WTC11 (cell line): Measurements from ENCODE around the gene HAUS8. TPM values are rescaled to one million over a fixed set of nuclear protein-coding genes. Genes with fewer than 3 reads are reported as not detected.

Experiments
- ATAC-seq: fragments of 200-7000 bp; cut with Tn5 transposase; 2 replicates; pipeline ENCODE4 v1.10.0; 2021; ENCODE audit warnings: mild to moderate bottlenecking, moderate library complexity
- CTCF ChIA-PET: fragments of 300-600 bp; sonication (Branson Sonifier 250); formaldehyde crosslinking; loops from one replicate; lab custom pipeline; 2021; ENCODE audit warnings: antibody characterized with exemption; lab: Charles Lee
- POLR2A ChIA-PET: fragments of 350-600 bp; sonication (Branson Sonifier 250); formaldehyde crosslinking; loops from one replicate; lab custom pipeline; 2021; ENCODE audit warnings: antibody characterized with exemption; lab: Charles Lee
- DNase-seq: peaks from one replicate; pipeline ENCODE4 v3.0.0; 2021; ENCODE audit warnings: low spot score
- H3K27ac Mint-ChIP-seq: 2 replicates; pipeline ENCODE4 v1.8.0; 2021; ENCODE audit warnings: mixed read lengths
- H3K27me3 Mint-ChIP-seq: 2 replicates; pipeline ENCODE4 v1.8.0; 2021; ENCODE audit warnings: low read depth, mild to moderate bottlenecking, moderate library complexity, mixed read lengths
- H3K36me3 Mint-ChIP-seq: 2 replicates; pipeline ENCODE4 v1.8.0; 2021; ENCODE audit warnings: mixed read lengths
- H3K4me1 Mint-ChIP-seq: 2 replicates; pipeline ENCODE4 v1.8.0; 2022; ENCODE audit warnings: mixed read lengths
- H3K4me3 Mint-ChIP-seq: 2 replicates; pipeline ENCODE4 v1.8.0; 2021; ENCODE audit warnings: mild to moderate bottlenecking, moderate library complexity, mixed read lengths
- H3K9me3 Mint-ChIP-seq: 2 replicates; pipeline ENCODE4 v1.8.0; 2021; ENCODE audit warnings: mixed read lengths
- CBFB ChIP-seq: sonication (generic); formaldehyde crosslinking; IDR thresholded peaks from 2 replicates; pipeline ENCODE4 v1.8.1; 2022; ENCODE audit warnings: mild to moderate bottlenecking, low read depth, missing genetic modification reagents
- ETV6 ChIP-seq: sonication (generic); formaldehyde crosslinking; IDR thresholded peaks from 2 replicates; pipeline ENCODE4 v1.8.1; 2022; ENCODE audit warnings: mild to moderate bottlenecking, missing genetic modification reagents
- FOXK1 ChIP-seq: sonication (generic); formaldehyde crosslinking; IDR thresholded peaks from 2 replicates; pipeline ENCODE4 v1.8.0; 2022; ENCODE audit warnings: mild to moderate bottlenecking, moderate library complexity, missing genetic modification reagents
- FOXP1 ChIP-seq: sonication (generic); formaldehyde crosslinking; IDR thresholded peaks from 2 replicates; pipeline ENCODE4 v1.8.0; 2022; ENCODE audit warnings: missing genetic modification reagents, mild to moderate bottlenecking, moderate library complexity, borderline replicate concordance
- IRF2 ChIP-seq: sonication (generic); formaldehyde crosslinking; IDR thresholded peaks from 2 replicates; pipeline ENCODE4 v1.8.0; 2022; ENCODE audit warnings: low read depth, missing genetic modification reagents, borderline replicate concordance
- JUN ChIP-seq: sonication (generic); formaldehyde crosslinking; IDR thresholded peaks from 2 replicates; pipeline ENCODE4 v1.8.0; 2023; ENCODE audit warnings: mild to moderate bottlenecking, missing genetic modification reagents
- NFE2L1 ChIP-seq: sonication (generic); formaldehyde crosslinking; IDR thresholded peaks from 2 replicates; pipeline ENCODE4 v1.8.1; 2023; ENCODE audit warnings: missing genetic modification reagents
- NFYB ChIP-seq: sonication (generic); formaldehyde crosslinking; conservative IDR thresholded peaks from 2 replicates; pipeline ENCODE4 v1.8.0; 2022; ENCODE audit warnings: low read depth, missing genetic modification reagents
- NR1H2 ChIP-seq: sonication (generic); formaldehyde crosslinking; IDR thresholded peaks from 2 replicates; pipeline ENCODE4 v1.9.0; 2021; ENCODE audit warnings: mild to moderate bottlenecking, moderate library complexity, missing genetic modification reagents
- NR2C2 ChIP-seq: sonication (generic); formaldehyde crosslinking; IDR thresholded peaks from 2 replicates; pipeline ENCODE4 v1.8.0; 2022; ENCODE audit warnings: mild to moderate bottlenecking, missing genetic modification reagents
- RORB ChIP-seq: fragments of 250-450 bp; sonication (Bioruptor Pico); IDR thresholded peaks from 2 replicates; pipeline ENCODE4 v1.9.0; 2021; ENCODE audit warnings: mild to moderate bottlenecking
- SMAD4 ChIP-seq: sonication (generic); formaldehyde crosslinking; IDR thresholded peaks from 2 replicates; pipeline ENCODE4 v1.8.0; 2022; ENCODE audit warnings: mild to moderate bottlenecking, missing genetic modification reagents
- SP1 ChIP-seq: sonication (generic); formaldehyde crosslinking; conservative IDR thresholded peaks from 2 replicates; pipeline ENCODE4 v1.8.1; 2022; ENCODE audit warnings: missing genetic modification reagents
- TEAD4 ChIP-seq: sonication (generic); formaldehyde crosslinking; IDR thresholded peaks from 2 replicates; pipeline ENCODE4 v1.8.0; 2022; ENCODE audit warnings: mild to moderate bottlenecking, missing genetic modification reagents
- TP53 ChIP-seq: sonication (generic); formaldehyde crosslinking; IDR thresholded peaks from 2 replicates; pipeline ENCODE4 v1.8.1; 2023; ENCODE audit warnings: mild to moderate bottlenecking, missing genetic modification reagents
- ZNF121 ChIP-seq: sonication (generic); formaldehyde crosslinking; IDR thresholded peaks from 2 replicates; pipeline ENCODE4 v1.8.0; 2023; ENCODE audit warnings: missing genetic modification reagents
- ZNF138 ChIP-seq: sonication (generic); formaldehyde crosslinking; conservative IDR thresholded peaks from 2 replicates; pipeline ENCODE4 v1.8.1; 2022; ENCODE audit warnings: mild to moderate bottlenecking, moderate library complexity, missing genetic modification reagents
- ZNF219 ChIP-seq: sonication (generic); formaldehyde crosslinking; IDR thresholded peaks from 2 replicates; pipeline ENCODE4 v1.8.0; 2023; ENCODE audit warnings: missing genetic modification reagents, mild to moderate bottlenecking, borderline replicate concordance
- ZNF232 ChIP-seq: sonication (generic); formaldehyde crosslinking; IDR thresholded peaks from 2 replicates; pipeline ENCODE4 v1.8.0; 2022; ENCODE audit warnings: mild to moderate bottlenecking, missing genetic modification reagents
- ZNF423 ChIP-seq: fragments of 250-450 bp; sonication (Bioruptor Pico); IDR thresholded peaks from 2 replicates; pipeline ENCODE4 v2.1.2; 2022; ENCODE audit warnings: mild to moderate bottlenecking, moderate library complexity
- total RNA-seq: library from RNA; stranded (reverse); gene quantifications from 3 replicates; pipeline ENCODE4 v1.2.3, GENCODE V29; 2021
- TF ChIP-seq, protein P1 (sequence below): sonication (generic); formaldehyde crosslinking; IDR thresholded peaks from 2 replicates; pipeline ENCODE4 v1.8.1; 2022; ENCODE audit warnings: low read depth, missing genetic modification reagents, borderline replicate concordance
- TF ChIP-seq, protein P2 (sequence below): sonication (generic); formaldehyde crosslinking; IDR thresholded peaks from 2 replicates; pipeline ENCODE4 v1.8.0; 2022; ENCODE audit warnings: mild to moderate bottlenecking, missing genetic modification reagents
- TF ChIP-seq, protein P3 (sequence below): sonication (generic); formaldehyde crosslinking; IDR thresholded peaks from 2 replicates; pipeline ENCODE4 v1.8.0; 2023; ENCODE audit warnings: missing genetic modification reagents
- TF ChIP-seq, protein P4 (sequence below): sonication (generic); formaldehyde crosslinking; IDR thresholded peaks from 2 replicates; pipeline ENCODE4 v1.8.0; 2022; ENCODE audit warnings: mild to moderate bottlenecking, missing genetic modification reagents
- TF ChIP-seq, protein P5 (sequence below): fragments of 250-450 bp; sonication (Bioruptor Pico); IDR thresholded peaks from 2 replicates; pipeline ENCODE4 v1.8.0; 2021; ENCODE audit warnings: mild to moderate bottlenecking
- TF ChIP-seq, protein P6 (sequence below): sonication (generic); formaldehyde crosslinking; IDR thresholded peaks from 2 replicates; pipeline ENCODE4 v1.8.1; 2022; ENCODE audit warnings: mild to moderate bottlenecking, moderate library complexity, missing genetic modification reagents

Gene HAUS8
- total RNA-seq, 1 experiment from 2014 or later = 29.7 TPM

DNA sequence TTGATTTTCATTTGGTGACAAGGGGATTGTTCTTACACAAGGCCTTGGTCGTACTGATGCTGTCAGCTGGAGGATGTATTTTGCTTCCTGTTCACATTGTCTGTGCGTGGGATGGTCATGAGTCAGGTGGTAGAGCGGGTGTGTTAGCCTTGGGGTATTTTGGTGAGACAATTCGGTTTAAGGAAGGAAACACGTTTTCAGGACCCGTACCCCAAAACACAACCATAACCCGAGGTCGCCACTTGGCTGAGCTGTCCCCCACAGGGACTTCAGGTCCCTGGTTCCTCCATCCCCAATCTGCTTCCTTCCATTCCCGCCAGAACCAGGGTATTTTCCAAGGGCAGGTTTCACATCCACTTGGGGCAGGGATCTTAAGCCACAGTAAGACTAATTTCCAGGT lies 15.3 kb upstream of the HAUS8 start:
- peaks cover 22% of the 10 kb centered on the region for H3K4me1 Mint-ChIP-seq
- H3K27ac Mint-ChIP-seq = peak overlapping the region; percentile 3
- H3K9me3 Mint-ChIP-seq = no peaks in the 10 kb centered on the region
- peaks cover 6% of the 10 kb centered on the region for H3K36me3 Mint-ChIP-seq
- ATAC-seq (no peak), DNase-seq (no peak)
- TF ChIP-seq CBFB (CRISPR knock-in tag) (no peak), ETV6 (CRISPR knock-in tag) (no peak), IRF2 (CRISPR knock-in tag) (no peak), NR1H2 (CRISPR knock-in tag) (no peak), ZNF219 (no peak), SMAD4 (no peak), NFYB (no peak), SP1 (no peak), FOXP1 (CRISPR knock-in tag) (no peak), ZNF423 (CRISPR knock-in tag) (no peak)
- TF ChIP-seq, protein P1, sequence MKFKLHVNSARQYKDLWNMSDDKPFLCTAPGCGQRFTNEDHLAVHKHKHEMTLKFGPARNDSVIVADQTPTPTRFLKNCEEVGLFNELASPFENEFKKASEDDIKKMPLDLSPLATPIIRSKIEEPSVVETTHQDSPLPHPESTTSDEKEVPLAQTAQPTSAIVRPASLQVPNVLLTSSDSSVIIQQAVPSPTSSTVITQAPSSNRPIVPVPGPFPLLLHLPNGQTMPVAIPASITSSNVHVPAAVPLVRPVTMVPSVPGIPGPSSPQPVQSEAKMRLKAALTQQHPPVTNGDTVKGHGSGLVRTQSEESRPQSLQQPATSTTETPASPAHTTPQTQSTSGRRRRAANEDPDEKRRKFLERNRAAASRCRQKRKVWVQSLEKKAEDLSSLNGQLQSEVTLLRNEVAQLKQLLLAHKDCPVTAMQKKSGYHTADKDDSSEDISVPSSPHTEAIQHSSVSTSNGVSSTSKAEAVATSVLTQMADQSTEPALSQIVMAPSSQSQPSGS (CRISPR knock-in tag) = no peak
- TF ChIP-seq, protein P2, sequence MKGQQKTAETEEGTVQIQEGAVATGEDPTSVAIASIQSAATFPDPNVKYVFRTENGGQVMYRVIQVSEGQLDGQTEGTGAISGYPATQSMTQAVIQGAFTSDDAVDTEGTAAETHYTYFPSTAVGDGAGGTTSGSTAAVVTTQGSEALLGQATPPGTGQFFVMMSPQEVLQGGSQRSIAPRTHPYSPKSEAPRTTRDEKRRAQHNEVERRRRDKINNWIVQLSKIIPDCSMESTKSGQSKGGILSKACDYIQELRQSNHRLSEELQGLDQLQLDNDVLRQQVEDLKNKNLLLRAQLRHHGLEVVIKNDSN (CRISPR knock-in tag) = no peak
- ChIA-PET CTCF (interaction anchor here (0.6 kb wide), 1 partner anchor 649 kb away, joined by 4 read pairs; no protein-coding TSS in a partner anchor), POLR2A (no interaction called here)
- no peaks in the 10 kb centered on the region for H3K27me3 Mint-ChIP-seq
- no peak overlapping the region for H3K4me3 Mint-ChIP-seq

DNA sequence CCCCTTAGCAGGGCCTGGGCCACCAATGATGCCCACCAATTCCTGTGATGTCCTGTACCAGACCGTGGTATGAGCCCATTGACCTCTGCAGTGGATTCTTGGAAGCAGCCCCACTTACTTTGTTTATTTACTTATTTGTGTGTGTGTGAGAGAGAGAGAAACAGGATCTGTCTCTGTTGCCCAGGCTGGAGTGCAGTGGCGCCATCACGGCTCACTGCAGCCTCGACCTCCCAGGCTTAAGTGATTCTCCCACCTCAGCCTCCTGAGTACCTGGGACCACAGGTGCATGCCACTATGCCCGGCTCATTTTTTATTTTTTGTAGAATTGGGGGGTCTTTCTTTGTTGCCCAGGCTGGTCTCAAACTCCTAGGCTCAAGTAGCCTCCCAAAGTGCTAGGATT lies 13.3 kb upstream of the HAUS8 start:
- CTCF ChIA-PET = interaction anchor here (1.9 kb wide), 1 partner anchor 20 kb away, joined by 4 read pairs; no protein-coding TSS in a partner anchor
- POLR2A ChIA-PET = no interaction called here
- H3K4me1 Mint-ChIP-seq = peaks cover 18% of the 10 kb centered on the region
- H3K36me3 Mint-ChIP-seq = peaks cover 6% of the 10 kb centered on the region; the same call in 1 of the 2 replicates
- ATAC-seq = no peak
- no peak for DNase-seq
- no peak overlapping the region for H3K27ac Mint-ChIP-seq
- TF ChIP-seq, protein P3, sequence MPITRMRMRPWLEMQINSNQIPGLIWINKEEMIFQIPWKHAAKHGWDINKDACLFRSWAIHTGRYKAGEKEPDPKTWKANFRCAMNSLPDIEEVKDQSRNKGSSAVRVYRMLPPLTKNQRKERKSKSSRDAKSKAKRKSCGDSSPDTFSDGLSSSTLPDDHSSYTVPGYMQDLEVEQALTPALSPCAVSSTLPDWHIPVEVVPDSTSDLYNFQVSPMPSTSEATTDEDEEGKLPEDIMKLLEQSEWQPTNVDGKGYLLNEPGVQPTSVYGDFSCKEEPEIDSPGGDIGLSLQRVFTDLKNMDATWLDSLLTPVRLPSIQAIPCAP (CRISPR knock-in tag) = no peak
- peak; percentile 66 for TF ChIP-seq ZNF121
- no peaks in the 10 kb centered on the region for H3K9me3 Mint-ChIP-seq
- no peak overlapping the region for H3K4me3 Mint-ChIP-seq
- H3K27me3 Mint-ChIP-seq = no peaks in the 10 kb centered on the region

DNA sequence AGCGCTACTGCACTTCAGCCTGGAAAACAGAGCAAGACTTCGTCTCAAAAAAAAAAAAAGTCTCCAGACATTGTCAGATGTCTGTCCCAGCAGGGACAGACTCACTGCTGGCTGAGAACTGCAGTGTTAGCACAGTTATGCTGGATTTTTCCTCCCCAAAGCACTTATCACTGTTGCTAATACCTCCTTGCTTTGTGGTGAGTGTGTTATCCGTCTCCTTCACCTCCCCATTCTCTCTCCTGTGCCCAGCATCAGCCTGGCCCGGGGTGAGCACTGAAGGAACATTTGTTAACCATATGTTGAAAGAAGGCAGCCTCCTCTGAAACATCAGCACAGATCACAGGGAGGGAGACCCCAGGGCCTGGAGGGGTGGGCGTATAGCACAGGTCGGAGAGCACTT lies 11.6 kb upstream of the HAUS8 start:
- H3K36me3 Mint-ChIP-seq = peaks cover 6% of the 10 kb centered on the region; the same call in 1 of the 2 replicates
- TF ChIP-seq TP53 (CRISPR knock-in tag) (no peak), ZNF232 (CRISPR knock-in tag) (no peak), TEAD4 (CRISPR knock-in tag) (no peak), NR2C2 (CRISPR knock-in tag) (no peak), ZNF138 (CRISPR knock-in tag) (no peak), JUN (CRISPR knock-in tag) (no peak), IRF2 (CRISPR knock-in tag) (no peak), SP1 (no peak), FOXK1 (CRISPR knock-in tag) (no peak), NFE2L1 (CRISPR knock-in tag) (no peak), RORB (no peak)
- TF ChIP-seq, protein P4, sequence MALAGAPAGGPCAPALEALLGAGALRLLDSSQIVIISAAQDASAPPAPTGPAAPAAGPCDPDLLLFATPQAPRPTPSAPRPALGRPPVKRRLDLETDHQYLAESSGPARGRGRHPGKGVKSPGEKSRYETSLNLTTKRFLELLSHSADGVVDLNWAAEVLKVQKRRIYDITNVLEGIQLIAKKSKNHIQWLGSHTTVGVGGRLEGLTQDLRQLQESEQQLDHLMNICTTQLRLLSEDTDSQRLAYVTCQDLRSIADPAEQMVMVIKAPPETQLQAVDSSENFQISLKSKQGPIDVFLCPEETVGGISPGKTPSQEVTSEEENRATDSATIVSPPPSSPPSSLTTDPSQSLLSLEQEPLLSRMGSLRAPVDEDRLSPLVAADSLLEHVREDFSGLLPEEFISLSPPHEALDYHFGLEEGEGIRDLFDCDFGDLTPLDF (CRISPR knock-in tag) = no peak
- TF ChIP-seq, protein P5, sequence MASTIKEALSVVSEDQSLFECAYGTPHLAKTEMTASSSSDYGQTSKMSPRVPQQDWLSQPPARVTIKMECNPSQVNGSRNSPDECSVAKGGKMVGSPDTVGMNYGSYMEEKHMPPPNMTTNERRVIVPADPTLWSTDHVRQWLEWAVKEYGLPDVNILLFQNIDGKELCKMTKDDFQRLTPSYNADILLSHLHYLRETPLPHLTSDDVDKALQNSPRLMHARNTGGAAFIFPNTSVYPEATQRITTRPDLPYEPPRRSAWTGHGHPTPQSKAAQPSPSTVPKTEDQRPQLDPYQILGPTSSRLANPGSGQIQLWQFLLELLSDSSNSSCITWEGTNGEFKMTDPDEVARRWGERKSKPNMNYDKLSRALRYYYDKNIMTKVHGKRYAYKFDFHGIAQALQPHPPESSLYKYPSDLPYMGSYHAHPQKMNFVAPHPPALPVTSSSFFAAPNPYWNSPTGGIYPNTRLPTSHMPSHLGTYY (CRISPR knock-in tag) = no peak
- TF ChIP-seq, protein P6, sequence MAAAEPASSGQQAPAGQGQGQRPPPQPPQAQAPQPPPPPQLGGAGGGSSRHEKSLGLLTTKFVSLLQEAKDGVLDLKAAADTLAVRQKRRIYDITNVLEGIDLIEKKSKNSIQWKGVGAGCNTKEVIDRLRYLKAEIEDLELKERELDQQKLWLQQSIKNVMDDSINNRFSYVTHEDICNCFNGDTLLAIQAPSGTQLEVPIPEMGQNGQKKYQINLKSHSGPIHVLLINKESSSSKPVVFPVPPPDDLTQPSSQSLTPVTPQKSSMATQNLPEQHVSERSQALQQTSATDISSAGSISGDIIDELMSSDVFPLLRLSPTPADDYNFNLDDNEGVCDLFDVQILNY = no peak
- no peaks in the 10 kb centered on the region for H3K27me3 Mint-ChIP-seq
- no peak for DNase-seq
- H3K9me3 Mint-ChIP-seq = no peaks in the 10 kb centered on the region
- ChIA-PET CTCF (interaction anchor here (1.5 kb wide), 1 partner anchor 34 kb away, joined by 5 read pairs; no protein-coding TSS in a partner anchor), POLR2A (no interaction called here)
- ATAC-seq = no peak
- H3K4me3 Mint-ChIP-seq = no peak overlapping the region
- H3K27ac Mint-ChIP-seq = no peak overlapping the region
- H3K4me1 Mint-ChIP-seq = peaks cover 20% of the 10 kb centered on the region
